Endothelial cell of umbilical vein (primary cell): Measurements from ENCODE around the gene MAP2K1. TPM values are rescaled to one million over a fixed set of nuclear protein-coding genes. Genes with fewer than 3 reads are reported as not detected.

Experiments
- BruUV-seq: library from RNA; stranded (reverse); fragments of 400-500 nt; replicated peaks from 2 replicates; lab custom pipeline; 2021; lab: Mats Ljungman, UMichigan
- CTCF ChIA-PET: fragments of 300-600, 350-600 bp; sonication (Branson Sonifier 250); formaldehyde crosslinking; loops from one replicate; lab custom pipeline; 2021; ENCODE audit warnings: antibody characterized with exemption, inconsistent platforms; lab: Charles Lee
- POLR2A ChIA-PET: fragments of 300-600, 350-600 bp; sonication (Branson Sonifier 250); formaldehyde crosslinking; loops from one replicate; lab custom pipeline; 2021; ENCODE audit warnings: antibody characterized with exemption, inconsistent platforms; lab: Charles Lee
- DNase-seq: peaks from one replicate; pipeline ENCODE4 v3.0.0-alpha.2; 2011; ENCODE audit warnings: low read depth, low spot score
- FAIRE-seq: peaks from 2 replicates; lab custom pipeline; 2011; peaks lifted over from hg19 to GRCh38; lab: Jason Lieb, UNC
- H2AFZ ChIP-seq: 2 replicates; pipeline ENCODE4 v1.6.0; 2012; ENCODE audit warnings: low read depth, low read length, control low read depth, inconsistent platforms
- H3K27ac ChIP-seq: 2 replicates; pipeline ENCODE4 v1.5.1; 2011; ENCODE audit warnings: low read depth, mild to moderate bottlenecking, control low read depth, low read length, moderate library complexity; ENCODE audit not compliant: insufficient read depth
- H3K27me3 ChIP-seq, 2 experiments: 2 replicates each; pipeline versions ENCODE4 v1.6.0 to v1.6.1; 2011; ENCODE audit warnings: low read length in 2 of 2, mixed read lengths in 1 of 2; ENCODE audit not compliant: control insufficient read depth in 2 of 2, insufficient read depth in 2 of 2
- H3K36me3 ChIP-seq, 2 experiments: 2 replicates in 1 of 2; 3 replicates in 1 of 2; pipeline ENCODE4 v1.5.1; 2011; ENCODE audit warnings: low read length in 2 of 2, mild to moderate bottlenecking in 1 of 2, moderate library complexity in 1 of 2; ENCODE audit not compliant: control insufficient read depth in 2 of 2, insufficient read depth in 2 of 2; ENCODE audit errors: extremely low read depth in 1 of 2
- H3K4me1 ChIP-seq: 3 replicates; pipeline ENCODE4 v1.5.1; 2011; ENCODE audit warnings: mild to moderate bottlenecking, low read length; ENCODE audit not compliant: control insufficient read depth, insufficient read depth; ENCODE audit errors: extremely low read depth
- H3K4me2 ChIP-seq: 2 replicates; pipeline ENCODE4 v1.6.1; 2011; ENCODE audit warnings: low read length, control low read depth, mixed read lengths; ENCODE audit not compliant: insufficient read depth
- H3K4me3 ChIP-seq, 3 experiments: fragments of 200-600 bp in 1 of 3; sonication (generic), shearing (Covaris generic) in 1 of 3; replicated peaks in 1 of 3; 2 replicates each; pipeline ENCODE4 v1.5.1; 2011 to 2016; ENCODE audit warnings: control low read depth in 3 of 3, low read length in 3 of 3, mild to moderate bottlenecking in 2 of 3, inconsistent platforms in 1 of 3, low read depth in 1 of 3, moderate library complexity in 1 of 3; ENCODE audit not compliant: insufficient read depth in 1 of 3
- H3K79me2 ChIP-seq: 2 replicates; pipeline ENCODE4 v1.6.0; 2012; ENCODE audit warnings: low read length, inconsistent platforms; ENCODE audit not compliant: control insufficient read depth, insufficient read depth
- H3K9ac ChIP-seq: replicated peaks from 2 replicates; pipeline ENCODE3; 2011; ENCODE audit warnings: low read length, control low read depth; ENCODE audit not compliant: insufficient read depth; ENCODE audit errors: extremely low read depth
- H3K9me1 ChIP-seq: replicated peaks from 3 replicates; pipeline ENCODE4 v1.6.0; 2011; ENCODE audit warnings: mild to moderate bottlenecking, low read length; ENCODE audit not compliant: control insufficient read depth, insufficient read depth; ENCODE audit errors: extremely low read depth
- H3K9me3 ChIP-seq: replicated peaks from 2 replicates; pipeline ENCODE4 v1.5.1; 2012; ENCODE audit warnings: low read length, inconsistent platforms; ENCODE audit not compliant: control insufficient read depth, insufficient read depth
- H4K20me1 ChIP-seq: replicated peaks from 2 replicates; pipeline ENCODE3; 2011; ENCODE audit warnings: mild to moderate bottlenecking, low read length; ENCODE audit not compliant: control insufficient read depth, insufficient read depth; ENCODE audit errors: extremely low read depth
- EZH2 ChIP-seq: IDR thresholded peaks from 2 replicates; pipeline ENCODE4 v1.6.1; 2012; ENCODE audit warnings: borderline replicate concordance, low read depth, mild to moderate bottlenecking, moderate library complexity, low read length, inconsistent platforms; ENCODE audit not compliant: severe bottlenecking
- FOS ChIP-seq: IDR thresholded peaks from 2 replicates; pipeline ENCODE4 v1.6.1; 2011; ENCODE audit warnings: mild to moderate bottlenecking, low read length, moderate library complexity, borderline replicate concordance; ENCODE audit not compliant: insufficient read depth
- JUN ChIP-seq: IDR thresholded peaks from 2 replicates; pipeline ENCODE4 v1.6.1; 2011; ENCODE audit warnings: borderline replicate concordance, low read depth; ENCODE audit not compliant: insufficient read length, insufficient read depth
- MYC ChIP-seq: IDR thresholded peaks from one replicate; pipeline ENCODE4 v1.6.1; 2011; ENCODE audit warnings: mild to moderate bottlenecking, low read depth, low read length
- POLR2A ChIP-seq: IDR thresholded peaks from 2 replicates; pipeline ENCODE4 v1.6.1; 2012; ENCODE audit warnings: low read depth, mild to moderate bottlenecking, control low read depth, low read length
- POLR2AphosphoS5 ChIP-seq: IDR thresholded peaks from 2 replicates; pipeline ENCODE4 v1.6.1; 2012; ENCODE audit warnings: low read depth, mild to moderate bottlenecking, control low read depth, low read length, moderate library complexity; ENCODE audit not compliant: insufficient read depth
- dilution Hi-C: fragments of 300-500 bp; cut with MboI; formaldehyde crosslinking; loops from one replicate; pipeline ENCODE4 v1.15.0; 2019; ENCODE audit warnings: low sequenced_read_pairs; ENCODE audit not compliant: extremely low pct_ligation_motif_present
- intact Hi-C: fragments of 100-400 bp; cut with micrococcal nuclease; formaldehyde crosslinking; loops from one replicate; pipeline ENCODE4 v1.10.0; 2022
- polyA plus RNA-seq, 4 experiments: library from polyadenylated mRNA; depleted of rRNA in 3 of 4; stranded (reverse) in 3 of 4; unstranded in 1 of 4; fragments of >200 nt; gene quantifications; 2 replicates each; pipeline versions ENCODE4 v1.2.1 to v1.2.3, GENCODE V29; 2011 to 2012; ENCODE audit warnings: missing spikeins in 1 of 4
- total RNA-seq: library from RNA; stranded (reverse); gene quantifications from 2 replicates; pipeline ENCODE4 v1.2.3, GENCODE V29; 2021
- TF ChIP-seq, protein P1 (sequence below): IDR thresholded peaks from 2 replicates; pipeline ENCODE4 v1.6.1; 2011; ENCODE audit not compliant: insufficient read depth, insufficient read length
- TF ChIP-seq, protein P2 (sequence below), 2 donors: IDR thresholded peaks; 1 replicate in 1 of 2; 2 replicates in 1 of 2; pipeline ENCODE4 v1.5.1; 2011; ENCODE audit warnings: low read length in 2 of 2, mild to moderate bottlenecking in 2 of 2, moderate library complexity in 2 of 2, control low read depth in 1 of 2, inconsistent platforms in 1 of 2, low read depth in 1 of 2; ENCODE audit not compliant: insufficient read depth in 1 of 2; ENCODE audit errors: extremely low read depth in 1 of 2

The MAP2K1 gene
- total and polyA plus RNA-seq, 2 donors (not counting 3 experiments of a cell fraction or from before 2014, with no cell fraction given), result 30.9 to 45.1 TPM

DNA sequence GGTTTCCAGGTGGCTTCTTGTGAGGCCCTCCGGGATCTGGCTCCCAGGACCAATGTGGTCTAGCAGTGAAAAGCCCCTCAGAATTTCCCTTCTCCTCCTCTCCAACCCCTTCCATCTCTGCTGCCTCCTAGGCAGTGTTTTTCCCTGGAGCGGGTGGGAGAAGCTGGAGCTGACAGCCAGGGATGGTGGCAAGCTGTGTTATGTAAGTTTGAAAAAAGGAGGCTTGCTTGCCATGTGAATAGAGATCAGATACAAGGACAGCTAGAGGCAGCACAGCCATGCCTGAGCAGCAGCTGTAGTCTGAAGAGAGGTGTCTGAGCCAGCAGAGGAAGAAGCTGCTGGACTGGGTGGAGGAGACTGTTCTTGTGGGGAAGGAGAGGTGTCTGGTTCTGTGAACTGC is 90.3 kb downstream of the MAP2K1 start:
- no peaks in the 10 kb centered on the region for H3K9me3 ChIP-seq
- intact Hi-C loops (no loop called here), dilution Hi-C loops (no loop called here)
- CTCF ChIA-PET, result interaction anchor here (0.7 to 1.3 kb wide), 2 partner anchors 21 to 22 kb away, joined by 3 read pairs; no protein-coding TSS in a partner anchor
- no peaks in the 10 kb centered on the region for H3K79me2 ChIP-seq
- no peak for FAIRE-seq
- no peaks in the 10 kb centered on the region for H3K27me3 ChIP-seq
- DNase-seq, result no peak
- no TSS peak for BruUV-seq
- no peaks in the 10 kb centered on the region for H3K9me1 ChIP-seq
- peaks cover 10% of the 10 kb centered on the region for H3K4me1 ChIP-seq
- H3K9ac ChIP-seq, result no peak overlapping the region
- TF ChIP-seq FOS, result no peak
- no peak for TF ChIP-seq POLR2AphosphoS5
- TF ChIP-seq EZH2, result no peak
- no peak for TF ChIP-seq POLR2A
- TF ChIP-seq, protein P1, sequence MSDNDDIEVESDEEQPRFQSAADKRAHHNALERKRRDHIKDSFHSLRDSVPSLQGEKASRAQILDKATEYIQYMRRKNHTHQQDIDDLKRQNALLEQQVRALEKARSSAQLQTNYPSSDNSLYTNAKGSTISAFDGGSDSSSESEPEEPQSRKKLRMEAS, result no peak
- TF ChIP-seq JUN, result no peak
- TF ChIP-seq, protein P2, sequence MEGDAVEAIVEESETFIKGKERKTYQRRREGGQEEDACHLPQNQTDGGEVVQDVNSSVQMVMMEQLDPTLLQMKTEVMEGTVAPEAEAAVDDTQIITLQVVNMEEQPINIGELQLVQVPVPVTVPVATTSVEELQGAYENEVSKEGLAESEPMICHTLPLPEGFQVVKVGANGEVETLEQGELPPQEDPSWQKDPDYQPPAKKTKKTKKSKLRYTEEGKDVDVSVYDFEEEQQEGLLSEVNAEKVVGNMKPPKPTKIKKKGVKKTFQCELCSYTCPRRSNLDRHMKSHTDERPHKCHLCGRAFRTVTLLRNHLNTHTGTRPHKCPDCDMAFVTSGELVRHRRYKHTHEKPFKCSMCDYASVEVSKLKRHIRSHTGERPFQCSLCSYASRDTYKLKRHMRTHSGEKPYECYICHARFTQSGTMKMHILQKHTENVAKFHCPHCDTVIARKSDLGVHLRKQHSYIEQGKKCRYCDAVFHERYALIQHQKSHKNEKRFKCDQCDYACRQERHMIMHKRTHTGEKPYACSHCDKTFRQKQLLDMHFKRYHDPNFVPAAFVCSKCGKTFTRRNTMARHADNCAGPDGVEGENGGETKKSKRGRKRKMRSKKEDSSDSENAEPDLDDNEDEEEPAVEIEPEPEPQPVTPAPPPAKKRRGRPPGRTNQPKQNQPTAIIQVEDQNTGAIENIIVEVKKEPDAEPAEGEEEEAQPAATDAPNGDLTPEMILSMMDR (IDR thresholded peaks at IDR 0.05; ENCODE audit: extremely low read depth in 1 of 2, insufficient read depth in 1 of 2, low read depth in 1 of 2, low read length in 2 of 2), result no peak
- TF ChIP-seq MYC, result no peak
- H3K4me3 ChIP-seq, result no peak overlapping the region
- no peaks in the 10 kb centered on the region for H3K36me3 ChIP-seq
- no peaks in the 10 kb centered on the region for H4K20me1 ChIP-seq
- POLR2A ChIA-PET, result no interaction called here
- no peak overlapping the region for H3K4me2 ChIP-seq
- H3K27ac ChIP-seq, result no peak overlapping the region
- no peak overlapping the region for H2AFZ ChIP-seq
